Subcutaneous adipose tissue (tissue), 4 donors: Measurements from ENCODE around the gene DEFB112. TPM values are rescaled to one million over a fixed set of nuclear protein-coding genes. Genes with fewer than 3 reads are reported as not detected.

Experiments
- CTCF ChIP-seq: fragments of 450-650 bp; IDR thresholded peaks from one replicate; pipeline ENCODE4 v1.5.1; 2016; ENCODE audit warnings: low read depth, mild to moderate bottlenecking, control low read depth, antibody characterized with exemption, moderate library complexity
- total RNA-seq, 4 donors: library from RNA; depleted of rRNA; stranded (reverse); fragments of >200 nt; gene quantifications; one replicate each; pipeline ENCODE4 v1.1.0, GENCODE V29; 2016

The DEFB112 gene
- total RNA-seq, 4 donors from 2014 or later: not detected

DNA sequence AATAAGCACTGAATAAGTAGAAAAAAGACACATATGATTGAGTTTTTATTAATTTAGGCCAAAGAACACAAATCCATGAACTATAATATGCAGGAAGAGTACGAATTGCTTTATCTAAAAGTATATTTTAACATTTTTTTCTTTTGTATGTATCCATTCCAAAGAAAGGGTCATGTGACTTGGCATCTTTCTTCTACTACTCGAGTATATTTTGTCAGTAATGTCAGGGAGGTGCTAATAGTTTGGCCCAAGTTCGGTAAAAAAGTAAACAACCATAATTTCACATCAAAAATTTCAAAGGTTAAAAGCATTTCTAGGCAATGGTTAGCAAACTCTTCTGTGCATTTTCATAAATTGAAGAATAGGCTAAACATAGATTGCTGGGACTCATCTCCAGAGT lies 46.6 kb downstream of the DEFB112 start:
- TF ChIP-seq CTCF: no peak

DNA sequence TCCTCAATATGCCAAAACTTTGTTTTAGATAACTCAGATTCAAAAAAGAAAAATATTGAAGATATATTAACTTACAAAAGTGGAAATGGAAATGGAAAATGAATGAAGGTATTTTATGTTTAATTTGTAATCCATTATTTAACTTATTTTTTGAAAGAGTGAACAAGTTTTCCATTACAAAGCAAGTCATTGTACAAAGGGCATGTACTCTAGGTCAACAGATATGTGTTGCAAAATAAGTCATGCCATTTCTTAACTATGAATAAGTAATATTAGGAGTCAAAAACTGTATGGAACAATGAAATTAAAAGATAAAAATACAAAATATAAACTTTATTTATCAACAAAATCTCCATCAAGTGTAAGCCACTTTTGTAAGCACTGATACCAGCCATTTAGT lies 54.5 kb downstream of the DEFB112 start:
- no peak for TF ChIP-seq CTCF

Other genes starting within 250 kb of the DEFB112 start
- not detected for gene CRISP1, start 183.4 kb downstream of the DEFB112 start, total RNA-seq
- not detected for gene DEFB114, start 85.8 kb downstream of the DEFB112 start, total RNA-seq
- not detected for gene DEFB113, start 80.3 kb downstream of the DEFB112 start, total RNA-seq
- not detected for gene DEFB110, start 27.9 kb downstream of the DEFB112 start, total RNA-seq